HepG2 (cell line): ENCODE results near the gene TANC1.

Experiments
- GABPA ChIP-seq, 2 experiments: IDR thresholded peaks; 2 replicates each; pipeline ENCODE4 v1.6.1; 2011 to 2016; ENCODE audit warnings: low read depth in 2 of 2, low read length in 1 of 2, missing biosample characterization in 1 of 2, missing genetic modification characterization in 1 of 2
- HDAC1 ChIP-seq: sonication (generic); formaldehyde crosslinking; IDR thresholded peaks from 2 replicates; pipeline ENCODE4 v1.5.1; 2020; ENCODE audit warnings: mild to moderate bottlenecking, missing genetic modification reagents
- MAFK ChIP-seq, 2 experiments: IDR thresholded peaks in 1 of 2; conservative IDR thresholded peaks in 1 of 2; 2 replicates each; pipeline ENCODE4 v1.6.1; 2011; ENCODE audit warnings: improper control_type of control experiment in 2 of 2, low read length in 2 of 2
- STAT5B ChIP-seq: sonication (generic); formaldehyde crosslinking; IDR thresholded peaks from 2 replicates; pipeline ENCODE4 v1.4.0; 2020; ENCODE audit warnings: missing genetic modification reagents
- TOE1 ChIP-seq: sonication (generic); formaldehyde crosslinking; IDR thresholded peaks from 2 replicates; pipeline ENCODE4 v1.4.0; 2020; ENCODE audit warnings: mild to moderate bottlenecking, missing genetic modification reagents
- ZFX ChIP-seq: sonication (generic); formaldehyde crosslinking; IDR thresholded peaks from 2 replicates; pipeline ENCODE4 v1.4.0; 2020; ENCODE audit warnings: mild to moderate bottlenecking, low read depth, missing genetic modification reagents, moderate library complexity
- TF ChIP-seq, protein P1 (sequence below), 2 experiments: sonication (generic) in 1 of 2; formaldehyde crosslinking in 1 of 2; IDR thresholded peaks; 2 replicates each; pipeline versions ENCODE4 v1.5.1 to v1.6.1; 2011 to 2020; ENCODE audit warnings: borderline replicate concordance in 1 of 2, low read depth in 1 of 2, low read length in 1 of 2, mild to moderate bottlenecking in 1 of 2, missing genetic modification reagents in 1 of 2, moderate library complexity in 1 of 2
- TF ChIP-seq, protein P2 (sequence below): sonication (generic); formaldehyde crosslinking; IDR thresholded peaks from 2 replicates; pipeline ENCODE4 v1.8.0; 2022; ENCODE audit warnings: missing genetic modification reagents, mild to moderate bottlenecking, moderate library complexity, borderline replicate concordance

DNA sequence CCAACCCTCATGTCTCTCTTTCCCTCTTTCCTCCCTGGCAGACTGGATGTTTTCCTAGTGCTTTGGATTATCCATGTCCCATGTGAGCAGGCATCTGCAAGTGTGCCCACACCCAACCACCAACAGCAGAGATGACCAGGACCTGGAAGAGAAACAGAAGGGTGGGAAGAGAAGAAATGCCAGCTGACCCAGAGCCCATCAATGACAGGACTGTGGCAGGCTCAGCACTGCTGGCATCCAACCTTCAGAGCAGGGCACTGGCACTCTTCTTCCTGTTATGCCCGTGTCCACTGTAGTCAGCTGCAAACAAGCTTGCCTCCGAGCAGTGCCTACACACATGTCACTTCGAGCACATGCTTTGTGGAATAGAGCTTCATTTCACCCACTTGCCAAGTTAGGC is 121.1 kb downstream of the TANC1 start:
- TF ChIP-seq HDAC1 (CRISPR knock-in tag) (no peak), TOE1 (CRISPR knock-in tag) (no peak), MAFK (conservative IDR thresholded peaks at IDR 0.05 in 1 of 2, IDR thresholded peaks at IDR 0.05 in 1 of 2; ENCODE audit: low read length in 2 of 2) (no peak), ZFX (CRISPR knock-in tag) (no peak), STAT5B (CRISPR knock-in tag) (no peak), GABPA (IDR thresholded peaks at IDR 0.05; ENCODE audit: low read depth, low read length) (no peak), GABPA (CRISPR knock-in tag; IDR thresholded peaks at IDR 0.05; ENCODE audit: low read depth) (no peak)
- TF ChIP-seq, protein P1, sequence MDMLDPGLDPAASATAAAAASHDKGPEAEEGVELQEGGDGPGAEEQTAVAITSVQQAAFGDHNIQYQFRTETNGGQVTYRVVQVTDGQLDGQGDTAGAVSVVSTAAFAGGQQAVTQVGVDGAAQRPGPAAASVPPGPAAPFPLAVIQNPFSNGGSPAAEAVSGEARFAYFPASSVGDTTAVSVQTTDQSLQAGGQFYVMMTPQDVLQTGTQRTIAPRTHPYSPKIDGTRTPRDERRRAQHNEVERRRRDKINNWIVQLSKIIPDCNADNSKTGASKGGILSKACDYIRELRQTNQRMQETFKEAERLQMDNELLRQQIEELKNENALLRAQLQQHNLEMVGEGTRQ (IDR thresholded peaks at IDR 0.05; ENCODE audit: low read depth, low read length), result no peak
- TF ChIP-seq, protein P1 (CRISPR knock-in tag; IDR thresholded peaks at IDR 0.05; ENCODE audit: borderline replicate concordance), result no peak
- TF ChIP-seq, protein P2, sequence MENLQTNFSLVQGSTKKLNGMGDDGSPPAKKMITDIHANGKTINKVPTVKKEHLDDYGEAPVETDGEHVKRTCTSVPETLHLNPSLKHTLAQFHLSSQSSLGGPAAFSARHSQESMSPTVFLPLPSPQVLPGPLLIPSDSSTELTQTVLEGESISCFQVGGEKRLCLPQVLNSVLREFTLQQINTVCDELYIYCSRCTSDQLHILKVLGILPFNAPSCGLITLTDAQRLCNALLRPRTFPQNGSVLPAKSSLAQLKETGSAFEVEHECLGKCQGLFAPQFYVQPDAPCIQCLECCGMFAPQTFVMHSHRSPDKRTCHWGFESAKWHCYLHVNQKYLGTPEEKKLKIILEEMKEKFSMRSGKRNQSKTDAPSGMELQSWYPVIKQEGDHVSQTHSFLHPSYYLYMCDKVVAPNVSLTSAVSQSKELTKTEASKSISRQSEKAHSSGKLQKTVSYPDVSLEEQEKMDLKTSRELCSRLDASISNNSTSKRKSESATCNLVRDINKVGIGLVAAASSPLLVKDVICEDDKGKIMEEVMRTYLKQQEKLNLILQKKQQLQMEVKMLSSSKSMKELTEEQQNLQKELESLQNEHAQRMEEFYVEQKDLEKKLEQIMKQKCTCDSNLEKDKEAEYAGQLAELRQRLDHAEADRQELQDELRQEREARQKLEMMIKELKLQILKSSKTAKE, result no peak
